ENCODE measurements around the gene TAS1R2.

TAS1R2 gene

DNA sequence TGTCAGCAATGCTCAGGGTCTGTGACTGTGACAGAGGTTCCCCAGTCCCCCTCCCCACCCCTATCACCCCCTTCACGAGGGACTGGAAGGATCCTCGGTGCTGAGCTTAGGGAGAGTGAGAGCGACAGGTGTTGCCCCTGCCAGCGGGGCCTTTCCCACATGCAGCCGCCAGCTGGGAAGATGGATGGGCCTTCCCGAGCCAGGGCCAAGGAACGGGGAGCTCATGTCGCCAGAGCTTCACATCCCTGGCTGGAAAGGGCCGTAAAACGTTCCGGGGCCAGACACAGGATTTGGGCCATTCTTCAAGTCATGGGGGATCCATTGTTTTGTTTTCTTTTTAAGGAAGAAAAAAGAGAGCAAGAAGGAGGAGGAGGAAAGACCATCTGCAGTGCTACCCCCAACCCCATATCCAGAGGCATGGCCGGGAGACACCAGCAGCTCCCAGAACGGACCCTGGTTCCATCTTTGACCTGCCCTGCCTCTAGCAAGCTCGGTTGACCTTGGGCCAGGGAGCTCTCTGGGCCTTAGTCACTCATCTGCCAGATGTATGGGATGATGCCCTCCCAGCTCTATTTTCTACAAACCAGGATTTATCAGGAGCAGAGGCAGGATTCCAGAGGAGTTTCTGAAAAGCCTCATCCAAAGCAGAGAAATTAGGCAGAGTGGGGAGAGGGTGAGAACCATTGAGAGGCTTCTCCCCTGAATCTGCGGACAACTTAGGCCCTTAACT lies 54.1 kb downstream of the TAS1R2 start:
- in situ Hi-C loops (cut with HindIII; ENCODE audit: low sequenced_read_pairs) = no loop called here

DNA sequence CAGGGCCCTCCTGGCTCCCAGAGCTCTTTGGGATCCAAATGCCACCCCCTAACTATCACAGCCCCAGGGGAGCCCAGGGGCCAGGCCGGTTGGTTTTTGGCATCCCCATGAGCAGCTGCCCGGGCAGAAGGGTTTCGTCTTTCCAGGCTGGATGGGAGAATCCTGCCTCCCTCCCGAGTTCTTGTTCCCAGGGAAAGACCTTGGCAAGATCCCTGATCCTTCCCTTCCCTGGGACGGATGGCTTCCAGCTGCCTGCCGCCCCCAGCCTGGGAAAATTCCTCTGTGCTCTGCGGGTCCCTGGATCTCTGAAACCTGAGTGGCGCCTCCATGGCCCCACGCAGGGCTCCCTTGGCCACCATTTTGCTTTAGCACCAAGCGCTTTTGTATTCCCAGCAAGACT lies 55.6 kb downstream of the TAS1R2 start:
- in situ Hi-C loops (cut with HindIII; ENCODE audit: low sequenced_read_pairs) = no loop called here

DNA sequence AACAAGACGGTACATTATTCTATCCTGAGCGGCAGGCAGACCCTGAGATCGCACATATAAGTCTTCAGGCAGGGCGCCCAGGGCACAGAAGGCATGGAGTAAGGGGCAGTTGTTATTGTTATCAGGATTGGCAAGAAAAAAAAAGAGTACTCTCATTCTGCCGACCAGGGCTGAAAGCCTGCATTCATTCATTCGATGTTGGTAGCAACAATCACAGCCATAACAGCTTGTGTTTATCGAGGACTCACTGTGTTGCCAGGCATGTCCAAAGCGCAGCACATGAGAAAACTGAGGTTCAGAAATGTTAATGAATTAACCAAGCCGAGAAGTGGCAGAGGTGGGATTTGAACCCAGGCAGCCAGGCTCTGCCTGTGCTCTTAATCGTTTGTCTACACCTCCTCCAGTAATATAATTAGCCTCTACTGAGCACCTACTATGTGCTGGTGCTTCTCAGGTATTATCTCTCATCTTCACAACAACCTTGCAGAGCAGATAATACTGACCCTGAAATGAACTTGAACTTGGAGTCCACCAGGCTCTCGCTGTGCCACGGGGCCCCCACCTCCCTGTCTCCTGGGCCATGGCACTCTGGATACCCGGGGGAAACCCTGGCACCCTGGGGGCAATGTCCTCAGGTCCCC lies 56.2 kb downstream of the TAS1R2 start:
- in situ Hi-C loops (cut with HindIII; ENCODE audit: low sequenced_read_pairs) = no loop called here

DNA sequence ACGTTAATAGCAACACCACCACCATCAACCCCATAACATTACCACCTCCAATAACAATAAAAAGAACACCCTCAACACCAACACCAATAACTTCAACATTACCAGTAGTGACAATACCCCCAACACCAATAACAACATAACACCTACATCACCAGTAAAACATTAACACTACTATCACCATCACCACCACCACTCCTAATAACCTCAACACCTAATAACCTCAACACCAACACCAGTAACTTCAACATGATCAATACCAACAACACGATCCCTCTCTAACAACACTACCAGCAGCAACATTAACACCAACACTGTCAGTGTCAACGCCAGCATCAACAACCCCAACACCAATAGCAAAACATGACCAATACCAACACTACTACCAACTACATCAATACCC lies 57.2 kb downstream of the TAS1R2 start:
- in situ Hi-C loops (cut with HindIII; ENCODE audit: low sequenced_read_pairs) = no loop called here

DNA sequence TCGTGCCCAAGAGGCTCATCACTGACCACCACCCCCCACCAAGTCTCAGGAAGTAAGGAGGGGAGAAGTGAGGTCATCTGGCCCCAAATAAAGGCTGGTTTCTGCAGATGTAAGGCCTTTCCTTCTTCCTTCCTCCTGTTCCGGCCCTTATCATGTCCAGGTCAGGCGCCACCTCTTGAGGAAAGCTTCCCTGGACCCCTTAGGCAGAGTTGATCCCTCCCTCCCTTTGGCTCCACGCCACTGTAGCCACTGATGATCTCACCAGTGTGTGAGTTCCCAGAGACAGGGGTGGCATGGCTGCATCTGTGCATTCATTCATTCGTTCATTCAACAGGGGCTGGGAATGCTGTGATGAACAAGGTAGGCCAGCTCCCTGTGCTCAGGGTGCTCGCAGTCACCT lies 59.2 kb downstream of the TAS1R2 start:
- in situ Hi-C loops (cut with HindIII; ENCODE audit: low sequenced_read_pairs) = no loop called here

DNA sequence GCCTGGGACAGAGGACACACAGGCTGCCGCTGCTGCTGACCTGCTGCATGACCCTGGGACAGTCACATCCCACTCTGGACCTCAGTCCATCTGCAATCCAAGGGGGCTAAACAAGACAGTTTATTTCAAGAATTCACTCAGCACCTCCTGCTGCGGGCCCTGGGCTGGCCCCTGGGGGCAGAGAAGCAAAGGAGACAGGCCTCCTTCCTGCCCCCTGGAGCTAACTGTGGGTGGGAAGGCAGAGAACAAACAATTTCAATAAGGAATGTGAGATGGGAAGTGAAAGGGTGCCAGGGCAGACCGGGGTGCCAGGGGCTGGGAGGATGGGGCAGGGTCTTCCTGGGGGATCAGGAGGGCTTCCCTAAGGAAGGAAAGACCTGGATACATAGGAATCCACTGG lies 60.0 kb downstream of the TAS1R2 start:
- in situ Hi-C loops (cut with HindIII; ENCODE audit: low sequenced_read_pairs) = no loop called here

DNA sequence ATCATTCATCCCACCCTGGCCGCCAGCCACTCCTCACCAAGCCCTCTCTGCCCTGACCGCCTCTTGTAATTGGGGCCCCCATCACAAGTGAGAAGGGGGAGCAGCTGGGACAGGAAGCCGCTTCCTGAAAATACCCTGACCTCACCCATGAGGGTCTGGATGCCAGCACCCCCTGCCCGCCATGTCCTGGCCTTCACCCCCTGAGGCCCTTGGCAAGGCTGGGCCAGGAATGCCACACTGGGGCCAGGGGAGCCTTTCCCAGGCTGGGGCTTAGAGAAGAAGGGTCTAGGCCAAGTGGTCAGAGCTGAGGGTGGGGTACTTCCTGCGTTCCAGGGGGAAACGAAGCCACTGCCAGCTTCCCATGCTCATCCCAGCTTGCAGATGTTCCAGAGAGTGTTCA lies 60.5 kb downstream of the TAS1R2 start:
- in situ Hi-C loops (cut with HindIII; ENCODE audit: low sequenced_read_pairs) = no loop called here

DNA sequence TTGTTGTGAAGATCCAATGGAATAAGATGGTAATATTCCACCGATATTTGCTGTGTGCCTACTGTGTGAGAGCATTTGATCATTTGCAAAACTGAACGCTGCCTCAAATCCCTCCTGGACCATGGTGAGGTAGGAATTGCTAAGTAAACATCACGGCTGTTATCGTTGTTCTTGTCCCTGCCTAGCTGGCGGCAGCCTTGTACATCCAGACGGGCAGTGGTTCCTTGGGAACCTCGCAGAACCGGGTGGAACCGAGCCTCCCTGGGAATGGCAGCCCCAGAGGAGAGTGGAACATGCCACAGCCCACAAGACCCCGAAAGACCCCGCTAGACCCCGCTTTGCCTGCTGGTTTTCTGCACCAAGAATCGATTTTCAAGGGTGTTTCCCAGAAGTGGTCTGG lies 60.9 kb downstream of the TAS1R2 start:
- in situ Hi-C loops (cut with HindIII; ENCODE audit: low sequenced_read_pairs) = no loop called here

DNA sequence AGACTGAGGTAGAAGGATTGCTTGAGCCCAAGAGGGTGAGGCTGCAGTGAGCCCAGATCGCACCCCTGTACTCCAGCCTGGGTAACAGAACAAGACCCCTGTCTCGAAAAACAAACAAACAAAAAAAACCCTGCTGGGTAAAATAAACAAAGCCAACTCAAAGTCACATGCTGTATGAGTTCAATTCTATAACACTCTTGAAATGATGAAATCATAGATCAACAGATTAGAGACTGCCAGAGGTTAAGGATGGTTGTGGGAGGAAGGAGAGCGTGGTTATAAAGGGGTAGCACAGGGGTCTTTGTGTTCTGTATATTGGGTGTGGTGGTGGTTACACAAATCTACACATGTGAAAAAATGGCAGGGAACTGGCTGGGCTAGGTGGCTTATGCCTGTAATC lies 62.5 kb downstream of the TAS1R2 start:
- in situ Hi-C loops (cut with HindIII; ENCODE audit: low sequenced_read_pairs) = no loop called here

DNA sequence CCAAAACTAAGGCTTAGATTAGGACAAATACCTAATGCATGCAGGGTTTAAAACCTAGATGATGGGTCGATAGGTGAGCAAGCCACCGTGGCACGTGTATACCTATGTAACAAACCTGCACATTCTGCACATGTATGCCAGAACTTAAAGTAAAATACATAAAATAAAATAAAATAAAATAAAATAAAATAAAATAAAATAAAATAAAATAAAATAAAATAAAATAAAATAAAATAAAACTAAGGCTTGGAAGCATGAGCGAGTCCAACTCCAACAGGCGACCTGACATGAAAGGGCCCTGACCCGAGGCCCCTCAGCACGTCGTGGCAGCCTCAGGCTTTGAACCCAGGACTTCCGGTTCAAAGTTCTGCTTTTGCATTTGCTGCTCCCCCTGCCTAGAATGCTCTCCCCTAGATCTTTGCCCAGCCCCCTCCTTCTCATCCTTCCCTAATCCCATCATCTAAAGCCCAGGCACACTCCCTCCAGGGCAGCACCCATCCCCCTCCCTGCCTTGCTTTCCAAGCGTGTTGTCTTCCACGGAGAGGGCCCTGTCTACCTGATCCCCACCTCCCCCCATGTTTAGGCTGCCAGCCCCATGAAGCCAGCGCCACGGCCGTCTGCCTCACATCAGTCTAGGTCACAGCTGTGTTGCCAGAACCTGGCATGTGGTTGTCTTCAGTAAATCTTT lies 64.3 kb downstream of the TAS1R2 start:
- in situ Hi-C loops (cut with HindIII; ENCODE audit: low sequenced_read_pairs) = no loop called here

DNA sequence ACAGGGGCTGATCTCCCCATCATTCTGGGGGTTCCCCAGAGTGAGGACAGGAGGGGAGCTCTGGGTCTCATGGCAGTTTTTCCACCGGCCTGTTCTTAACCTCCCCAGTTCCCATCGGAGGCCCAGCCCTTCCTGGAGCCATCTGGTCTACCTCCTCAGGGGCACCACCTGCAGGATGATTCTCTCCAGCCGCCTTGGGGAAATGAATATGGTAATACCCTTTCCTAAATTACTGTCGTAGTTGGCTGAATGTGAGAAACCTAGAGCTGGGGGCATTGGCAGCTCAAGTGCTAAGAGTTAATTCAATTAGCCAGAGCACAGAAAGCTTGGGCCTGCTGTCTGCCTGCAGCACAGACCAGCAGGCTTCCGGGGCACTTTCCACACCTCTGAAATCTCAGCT lies 64.9 kb downstream of the TAS1R2 start:
- in situ Hi-C loops (cut with HindIII; ENCODE audit: low sequenced_read_pairs) = no loop called here

DNA sequence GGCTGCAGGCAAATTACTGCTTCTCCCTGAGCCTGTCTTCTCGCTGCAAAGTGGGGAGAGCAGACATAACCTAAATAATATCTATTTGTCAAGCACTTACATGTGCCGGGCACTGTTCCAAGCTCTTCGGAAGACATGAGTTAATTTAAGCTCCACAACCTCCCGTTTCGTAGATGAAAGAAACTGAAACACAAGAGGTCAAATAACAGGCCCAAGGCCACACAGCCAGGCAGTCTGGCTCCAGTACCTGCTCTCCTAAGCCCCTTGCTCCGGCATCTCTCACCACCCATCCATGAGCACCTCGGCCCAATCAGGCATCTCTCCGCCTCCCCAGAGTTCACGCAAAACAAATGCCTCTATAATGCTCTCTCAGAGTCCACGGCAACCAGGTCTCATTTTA lies 65.4 kb downstream of the TAS1R2 start:
- in situ Hi-C loops (cut with HindIII; ENCODE audit: low sequenced_read_pairs) = no loop called here

DNA sequence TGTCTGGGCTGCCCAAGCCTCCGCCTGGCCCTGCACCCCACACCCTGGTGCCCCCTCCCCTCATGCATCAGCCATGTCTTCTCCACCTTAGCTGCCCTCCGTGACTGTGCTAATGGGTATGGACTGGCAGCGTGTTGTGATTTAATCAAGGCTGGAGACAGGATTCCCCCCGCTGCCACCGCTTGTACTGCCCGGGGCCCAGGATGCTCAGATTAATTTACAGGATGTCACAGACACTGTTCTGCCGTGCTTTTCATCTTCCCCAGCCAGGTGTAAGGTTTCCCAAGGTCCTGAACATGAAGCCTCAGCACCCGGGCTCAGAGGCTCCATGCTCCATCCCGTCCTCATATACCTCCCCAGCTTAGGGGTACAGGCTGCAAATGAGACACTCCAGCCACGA lies 66.3 kb downstream of the TAS1R2 start:
- in situ Hi-C loops (cut with HindIII; ENCODE audit: low sequenced_read_pairs) = no loop called here

DNA sequence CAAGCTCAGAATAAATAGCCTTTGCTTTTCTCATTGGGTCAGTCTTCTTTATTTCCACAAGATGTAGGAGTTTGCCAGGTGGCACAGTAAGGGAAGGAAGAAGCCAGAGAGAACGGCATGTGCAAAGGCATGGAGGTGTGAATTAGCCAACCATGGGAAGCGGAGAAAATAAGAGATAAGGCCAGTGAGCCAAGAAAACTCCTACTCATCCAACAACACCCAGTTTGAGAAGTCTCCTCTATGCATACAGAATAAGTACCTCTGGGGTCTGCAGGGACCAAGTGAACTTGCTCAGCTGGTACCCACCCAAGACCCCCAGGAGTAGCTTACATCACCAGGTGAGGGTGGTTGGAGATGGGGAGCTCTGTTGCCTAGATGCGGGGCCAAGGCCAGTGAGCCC lies 66.7 kb downstream of the TAS1R2 start:
- in situ Hi-C loops (cut with HindIII; ENCODE audit: low sequenced_read_pairs) = no loop called here
